ENCODE results near the gene SFXN3.

GRCh38 chr10:101011517-101012423 lies 19.3 kb upstream of the SFXN3 start:
- TF ChIP-seq POLR2AphosphoS5 (IDR thresholded peaks at IDR 0.05; ENCODE audit: borderline replicate concordance, low read depth, low read length) (no peak), EZH2 (IDR thresholded peaks at IDR 0.05) (no peak)
